Left renal pelvis (tissue), 4 donors: ENCODE measurements around the gene BHMT2. TPM values are rescaled to one million over a fixed set of nuclear protein-coding genes. Genes with fewer than 3 reads are reported as not detected.
A peak's percentile ranks its signal among the peaks of the same experiment; 100 is the strongest.

ENCODE experiments used
- DNase-seq, 4 donors: peaks; one replicate each; pipeline ENCODE4 v3.0.0-alpha.2; 2013; ENCODE audit warnings: low read depth in 4 of 4, low spot score in 3 of 4
- polyA plus RNA-seq, 4 donors: library from polyadenylated mRNA; unstranded; fragments of 120-200 nt; gene quantifications; one replicate each; pipeline ENCODE4 v1.2.1, GENCODE V29; 2013; ENCODE audit not compliant: insufficient read length in 4 of 4

Gene BHMT2, protein sequence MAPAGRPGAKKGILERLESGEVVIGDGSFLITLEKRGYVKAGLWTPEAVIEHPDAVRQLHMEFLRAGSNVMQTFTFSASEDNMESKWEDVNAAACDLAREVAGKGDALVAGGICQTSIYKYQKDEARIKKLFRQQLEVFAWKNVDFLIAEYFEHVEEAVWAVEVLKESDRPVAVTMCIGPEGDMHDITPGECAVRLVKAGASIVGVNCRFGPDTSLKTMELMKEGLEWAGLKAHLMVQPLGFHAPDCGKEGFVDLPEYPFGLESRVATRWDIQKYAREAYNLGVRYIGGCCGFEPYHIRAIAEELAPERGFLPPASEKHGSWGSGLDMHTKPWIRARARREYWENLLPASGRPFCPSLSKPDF
- 10 to 100 TPM in 3 of 4 donors, 1 to 10 TPM in 1; 5.2 to 57.7 (median 30.6) TPM for polyA plus RNA-seq

DNA sequence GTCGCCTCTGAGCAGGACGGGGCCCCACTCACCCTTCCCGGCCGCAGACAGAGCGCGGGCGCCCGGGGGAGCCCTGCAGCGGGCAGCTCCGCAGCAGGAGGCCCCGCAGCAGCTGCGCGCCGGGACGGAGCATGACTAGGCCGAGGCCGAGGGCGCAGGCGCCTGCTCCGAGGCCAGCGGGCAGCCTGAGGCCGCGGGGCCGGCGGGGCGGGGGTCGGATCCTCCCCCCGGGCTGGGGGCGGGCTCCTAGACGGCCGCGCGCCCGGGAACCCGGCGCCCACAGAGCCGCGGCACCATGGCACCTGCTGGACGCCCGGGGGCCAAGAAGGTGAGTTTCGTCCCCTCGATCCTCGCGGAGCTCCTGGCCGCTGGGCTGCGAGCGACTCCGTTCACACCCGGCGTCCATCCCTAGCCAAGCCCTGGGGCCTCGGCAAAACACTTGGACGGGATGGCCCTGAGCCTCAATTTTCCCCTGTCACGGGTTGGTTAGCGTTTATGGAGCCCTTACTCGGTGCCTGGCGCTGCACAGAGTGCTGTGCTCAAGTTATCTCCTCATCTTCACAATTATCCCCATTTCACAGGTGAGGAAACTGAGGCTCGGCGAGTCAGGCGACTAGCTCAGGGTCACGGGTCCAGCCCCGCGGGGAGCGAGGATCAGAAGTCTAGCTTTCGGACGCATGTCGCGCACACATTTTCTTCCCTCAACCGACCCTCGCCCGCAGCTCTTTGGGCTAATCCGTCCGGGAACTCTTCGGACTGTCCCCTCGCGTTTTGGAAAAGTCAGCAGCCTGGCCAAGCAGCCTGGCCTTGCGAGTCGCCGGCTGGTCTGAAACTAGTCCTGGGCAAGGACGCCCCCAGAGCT lies at the start of gene BHMT2, which contains the start of gene DMGDH:
Gene BHMT2, plus strand, starts transcription at position 280 of the 862 bp plus-strand sequence. Its CDS starts 16 bp downstream, at position 296.
Gene DMGDH, minus strand, starts transcription at position 187 of the 862 bp plus-strand sequence. Its CDS starts 54 bp downstream, at position 133.
- DNase-seq = peak in 1 of 4 donors; percentile 28

DNA sequence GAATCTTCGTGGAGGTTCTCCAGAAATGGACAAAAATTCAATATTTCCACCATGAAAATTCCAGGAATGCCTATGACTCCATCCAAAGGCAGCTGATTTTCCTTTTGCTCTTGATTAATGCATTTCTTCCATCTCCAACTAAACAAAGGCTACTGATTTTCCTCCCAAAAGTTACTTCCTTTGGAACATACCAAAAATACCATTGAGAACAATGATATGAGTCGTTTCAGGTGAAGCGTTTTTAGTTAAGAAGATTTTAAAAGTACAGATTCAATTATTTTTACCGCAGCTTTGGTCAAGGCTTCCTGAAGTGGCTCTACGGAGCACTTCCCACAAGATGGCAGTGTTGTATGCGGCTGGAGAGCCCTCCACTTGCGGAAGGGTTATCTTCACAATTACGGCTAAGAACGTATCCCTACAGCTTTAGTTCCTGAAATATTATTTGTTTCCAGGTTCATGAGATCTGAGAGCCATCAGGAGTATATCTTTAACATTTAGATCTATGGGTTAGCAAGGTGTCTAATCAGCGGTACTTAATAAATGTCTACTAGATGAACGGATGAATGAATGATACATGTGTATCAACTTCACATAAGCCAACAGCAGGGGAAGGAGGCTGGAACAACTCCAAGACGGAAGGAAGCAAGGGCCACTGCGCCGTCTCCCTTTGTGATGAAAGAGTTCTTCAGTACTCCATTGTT lies 48.6 kb upstream of the BHMT2 start:
- DNase-seq = peak in 3 of 4 donors; percentile 41 to 46 (median 42)

DNA sequence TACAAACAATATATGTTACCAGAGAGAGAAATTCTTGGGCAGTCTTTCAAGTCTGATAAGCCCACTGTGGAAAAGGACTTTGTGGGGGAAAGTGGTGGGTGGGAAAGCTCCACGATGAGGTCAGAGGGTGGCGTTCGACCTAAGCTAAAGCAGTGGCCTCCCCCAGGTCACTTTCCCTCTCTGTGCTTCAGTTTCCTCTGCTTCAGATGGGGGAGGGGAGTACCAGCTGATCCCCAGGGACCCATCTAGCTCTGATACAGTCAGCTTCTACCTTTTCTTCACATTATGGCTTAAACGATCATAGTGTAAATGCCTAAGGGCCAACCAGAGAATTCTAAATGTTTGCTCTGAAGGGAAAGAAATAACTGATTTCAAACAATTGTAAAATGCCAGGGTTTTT lies 47.8 kb upstream of the BHMT2 start:
- DNase-seq = no peak

DNA sequence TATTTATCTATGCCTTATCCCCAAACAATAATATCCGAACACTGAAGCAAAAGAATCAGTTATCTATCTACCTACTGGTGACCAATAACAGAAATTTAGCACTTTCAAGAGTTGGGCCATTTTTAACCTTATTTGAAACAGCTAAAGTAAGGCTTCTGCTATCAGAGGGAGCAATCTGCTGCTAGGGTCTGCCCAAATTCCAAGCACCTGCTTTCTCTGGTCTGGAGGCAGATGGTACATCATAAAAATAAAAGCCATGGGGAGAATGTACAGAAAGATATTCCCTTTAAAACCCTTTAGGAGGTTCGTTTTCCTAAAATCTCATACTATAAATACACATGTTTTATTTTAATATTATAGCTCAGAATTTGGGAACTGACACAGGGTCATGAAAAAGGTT lies 46.8 kb upstream of the BHMT2 start:
- DNase-seq = no peak

DNA sequence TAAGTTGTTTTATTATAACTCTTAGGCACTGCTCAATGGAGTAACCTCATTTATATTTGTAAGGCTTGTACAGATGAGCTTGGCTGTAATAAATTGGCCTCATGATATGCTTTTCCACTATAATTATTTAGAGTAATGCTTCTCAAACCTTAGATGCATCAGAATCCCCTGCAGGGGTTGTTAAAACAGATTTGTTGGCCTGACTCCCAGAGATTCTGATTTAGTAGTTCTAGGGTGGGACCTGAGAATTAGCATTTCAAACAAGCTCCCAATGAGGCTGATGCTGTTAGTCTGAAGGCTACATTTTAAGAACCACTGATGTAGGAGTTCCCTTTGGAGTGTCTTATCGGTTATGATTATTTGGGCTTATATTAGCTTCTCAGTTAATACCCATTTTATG lies 46.2 kb upstream of the BHMT2 start:
- no peak for DNase-seq

DNA sequence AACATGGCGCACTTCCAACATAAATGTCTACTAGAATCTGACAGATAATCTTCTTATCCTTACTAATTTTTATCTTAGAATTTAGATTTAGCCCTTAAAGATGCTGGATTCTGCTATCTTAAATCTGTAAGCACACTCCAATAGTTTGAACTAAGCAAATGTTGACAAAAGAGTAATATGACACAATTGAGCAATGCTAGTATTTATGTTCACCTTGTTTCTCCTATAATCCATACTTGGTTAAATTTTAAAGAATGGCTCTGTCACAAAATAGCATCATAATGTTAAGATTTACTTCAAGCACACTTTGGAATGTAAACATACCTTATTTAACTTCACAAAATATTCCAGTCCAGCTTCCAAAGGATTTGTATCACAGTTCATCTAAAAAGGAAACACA lies 45.6 kb upstream of the BHMT2 start:
- no peak for DNase-seq

DNA sequence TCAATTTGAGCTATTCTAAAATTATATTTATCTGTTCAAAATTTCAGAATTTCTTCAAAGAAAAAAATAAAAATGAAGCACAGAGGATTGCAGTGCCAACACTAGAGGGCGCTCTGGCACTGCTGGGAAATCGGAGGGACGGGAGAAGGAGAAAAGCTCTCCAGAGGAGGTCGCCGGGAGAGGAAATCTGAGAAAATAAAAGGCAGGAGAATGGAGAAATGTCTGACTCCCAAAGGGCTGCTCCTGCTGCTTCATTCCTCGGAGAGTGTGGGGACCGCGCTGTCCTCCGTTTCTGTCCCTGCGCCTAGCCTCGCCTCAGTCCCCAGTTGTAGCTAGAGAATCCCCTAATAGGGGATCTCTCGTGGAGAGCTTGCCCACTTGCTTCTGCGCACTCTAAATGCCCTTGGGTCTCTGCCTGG lies 44.5 kb upstream of the BHMT2 start:
- DNase-seq = peak; percentile 39 to 66 (median 52)

DNA sequence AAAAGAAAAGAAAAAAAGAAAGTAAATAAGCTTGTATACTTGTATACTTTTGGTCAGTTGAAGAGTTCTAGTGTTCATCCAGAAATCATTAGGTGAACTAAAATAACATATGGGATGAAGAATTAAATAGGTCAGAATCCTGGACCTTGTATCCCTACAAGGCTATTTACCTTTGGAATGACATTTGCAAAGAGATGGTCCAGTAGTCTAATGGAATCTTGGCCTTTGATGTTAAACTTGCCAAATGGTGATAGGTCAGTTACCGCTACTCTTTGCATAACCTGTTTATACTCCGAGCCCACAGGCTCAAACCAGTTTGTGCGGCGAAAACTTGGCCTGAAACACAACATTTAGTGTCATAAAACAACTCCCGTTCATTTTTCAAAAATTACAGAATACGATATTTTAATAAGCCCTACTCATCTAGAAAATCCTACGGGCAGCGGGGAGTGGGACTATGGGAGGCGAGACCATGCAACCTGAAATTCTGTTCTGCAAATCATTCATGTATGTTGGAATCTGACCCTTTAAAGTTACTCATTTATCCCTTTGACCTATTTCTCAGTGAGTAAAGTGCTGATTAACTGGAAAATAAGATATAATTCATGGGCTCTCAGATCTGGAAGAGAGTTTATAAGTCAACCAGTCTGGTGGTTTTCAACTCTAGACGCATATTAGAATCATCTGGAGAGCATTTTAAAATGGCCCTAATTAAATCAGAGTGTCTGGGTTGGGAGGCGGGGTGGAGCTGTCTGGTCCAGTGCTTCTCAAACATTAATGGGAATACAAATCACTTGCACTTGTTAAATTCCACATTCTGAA lies 38.7 kb upstream of the BHMT2 start:
- DNase-seq = peak; percentile 36 to 59 (median 46)

DNA sequence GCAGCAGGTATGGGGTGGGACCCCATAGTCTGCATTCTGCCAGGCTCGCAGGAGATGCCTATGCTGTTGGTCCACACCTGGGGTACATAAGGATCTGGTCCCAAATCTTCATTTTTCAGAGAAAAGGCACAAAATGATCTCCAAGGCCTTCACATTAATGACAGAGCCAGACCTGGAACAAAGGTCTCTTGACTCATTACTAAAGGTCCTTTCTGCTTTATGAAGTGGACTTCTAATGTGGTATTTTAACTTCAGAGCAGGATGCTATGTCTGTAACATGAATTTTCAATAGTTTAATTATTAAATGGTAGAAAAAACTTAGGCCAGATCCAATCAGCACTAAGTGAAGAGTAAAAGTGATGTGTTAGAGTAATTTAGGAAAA lies 38.1 kb upstream of the BHMT2 start:
- DNase-seq = peak in 1 of 4 donors; percentile 18

DNA sequence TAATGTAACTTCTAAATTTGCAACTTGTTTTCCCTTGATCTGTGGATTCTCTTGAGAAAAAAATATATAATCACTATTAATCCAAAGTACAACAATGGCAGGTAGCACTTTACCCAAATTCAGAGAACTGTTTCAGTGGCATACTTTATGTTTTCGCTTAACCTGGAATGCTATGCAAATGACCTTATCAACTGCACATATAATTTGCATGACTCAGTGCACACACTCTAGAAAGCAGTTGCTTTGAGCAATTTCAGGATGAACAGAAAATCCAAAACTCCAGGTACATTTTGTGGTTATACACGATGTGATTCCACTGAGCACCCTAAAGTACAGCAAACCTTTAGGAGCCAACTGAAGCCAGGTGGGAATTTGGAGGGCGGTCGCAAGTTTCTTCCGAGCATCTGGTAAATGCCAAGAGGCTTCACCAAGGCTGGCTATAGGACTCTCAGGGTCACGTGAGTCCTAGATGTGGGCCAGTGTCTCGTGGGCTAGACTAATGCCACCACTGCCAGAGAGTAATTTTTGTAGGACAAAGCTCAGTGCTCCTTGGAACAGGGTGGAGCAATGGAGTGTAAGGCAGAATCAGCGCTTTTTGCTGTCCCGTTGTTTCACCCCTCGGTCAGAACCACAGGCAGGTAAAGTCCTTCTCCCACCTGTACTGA lies 37.4 kb upstream of the BHMT2 start:
- no peak for DNase-seq

DNA sequence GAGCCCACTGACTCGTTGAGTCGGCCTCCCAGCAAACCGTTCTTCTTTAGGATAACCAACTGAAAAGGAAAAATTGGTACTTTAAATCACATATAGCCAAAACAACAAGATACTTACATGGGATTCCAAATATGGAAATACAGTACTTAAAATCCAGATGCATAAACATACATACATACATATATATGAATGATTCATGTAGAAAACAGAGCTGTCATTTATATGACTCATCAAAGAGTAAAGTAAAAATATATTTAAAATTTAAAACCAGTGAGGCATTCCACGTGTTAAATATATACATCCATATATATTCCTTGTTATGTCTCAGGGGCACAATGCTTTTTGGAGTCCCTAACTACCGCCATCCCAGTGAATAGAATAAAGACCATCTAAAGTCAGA lies 36.8 kb upstream of the BHMT2 start:
- no peak for DNase-seq

DNA sequence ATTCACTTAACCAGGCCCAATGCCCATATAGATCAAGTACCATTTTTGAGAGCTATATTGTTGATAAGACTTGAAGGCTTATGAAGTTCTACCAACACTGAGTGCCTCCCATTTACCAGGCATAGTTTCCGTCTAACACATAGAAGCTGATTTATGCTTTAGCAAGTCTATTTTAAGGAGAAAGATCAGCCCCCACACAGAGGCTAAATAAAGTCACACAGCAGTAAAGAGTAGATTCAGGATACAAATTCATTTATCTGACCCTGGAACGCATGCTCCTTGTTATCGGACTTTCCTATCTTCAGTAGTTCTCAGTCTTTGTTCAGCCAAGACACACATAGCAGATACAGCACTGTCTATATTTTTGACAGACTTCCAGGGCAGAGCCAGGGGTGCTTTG lies 34.3 kb upstream of the BHMT2 start:
- DNase-seq = no peak

DNA sequence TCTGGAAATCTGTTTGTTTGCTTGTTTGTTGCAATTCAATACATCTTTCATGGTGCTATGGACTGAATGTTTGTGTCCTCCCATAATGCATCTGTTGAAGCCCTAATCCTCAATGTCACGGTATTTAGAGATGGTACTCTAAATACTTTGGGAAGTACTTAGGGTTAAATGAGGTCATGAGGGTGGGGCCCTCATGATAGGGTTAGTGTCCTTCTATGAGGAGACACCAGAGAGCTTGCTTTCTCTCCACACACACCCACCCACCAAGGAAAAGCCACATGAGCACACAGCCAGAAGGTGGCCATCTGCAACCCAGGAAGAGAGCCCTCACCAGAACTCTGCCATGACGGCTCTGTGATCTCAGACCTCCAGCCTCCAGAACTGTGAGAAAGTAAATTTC lies 32.8 kb upstream of the BHMT2 start:
- no peak for DNase-seq

DNA sequence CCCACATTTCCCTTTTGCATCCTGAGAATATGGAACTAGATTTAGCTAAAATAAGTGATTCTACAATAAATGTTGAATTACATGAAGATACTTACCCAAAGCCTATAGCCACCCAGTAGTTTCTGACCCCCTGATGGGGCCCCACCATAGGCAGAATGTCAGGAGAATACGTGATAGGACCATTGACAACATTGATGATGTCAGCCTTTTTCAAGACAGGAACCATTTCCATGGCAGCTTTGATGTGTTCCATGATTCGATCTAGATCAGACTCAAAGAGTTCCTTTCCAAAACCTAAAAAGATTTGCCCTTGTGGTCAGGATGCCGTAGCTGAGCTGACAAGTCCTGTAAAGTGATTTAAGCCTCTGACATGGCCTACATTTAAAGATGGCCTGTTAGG lies 27.4 kb upstream of the BHMT2 start:
- DNase-seq = no peak

DNA sequence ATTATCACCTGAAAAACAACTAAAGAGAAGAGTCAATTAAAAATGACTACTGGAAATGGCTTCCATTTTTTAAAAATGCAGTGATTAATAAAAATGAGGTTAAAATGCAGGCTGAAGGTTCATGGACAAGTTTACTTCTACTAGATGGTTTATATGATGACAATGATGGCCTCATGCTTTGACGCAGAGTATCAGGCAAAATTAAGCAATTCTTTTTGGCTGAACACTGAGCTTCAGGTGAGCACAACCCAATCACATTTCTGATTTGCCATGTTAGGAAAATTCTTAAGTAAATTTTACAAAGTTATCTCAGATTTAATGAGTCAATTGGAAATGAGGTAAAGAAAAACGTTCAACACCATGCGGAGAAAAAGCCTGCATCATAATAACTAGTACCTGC lies 22.4 kb upstream of the BHMT2 start:
- DNase-seq = no peak

DNA sequence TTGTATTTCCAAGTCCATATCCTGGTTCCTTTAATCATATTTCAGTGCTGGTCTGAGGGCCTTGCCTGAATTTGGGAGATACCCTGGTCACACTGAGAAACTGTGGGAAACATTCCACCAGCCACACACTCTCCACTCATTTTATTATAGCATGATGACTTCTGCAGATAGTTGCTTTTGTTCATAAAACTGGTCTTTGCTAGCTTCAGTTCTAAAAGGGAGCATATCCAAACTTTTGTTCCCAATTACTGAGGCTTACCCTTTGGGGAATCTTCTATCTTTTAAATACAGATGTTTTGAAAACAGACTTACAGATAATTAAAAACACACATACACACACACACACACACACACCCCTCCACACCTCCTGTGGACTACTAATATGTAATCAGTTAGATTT lies 21.1 kb upstream of the BHMT2 start:
- DNase-seq = no peak

DNA sequence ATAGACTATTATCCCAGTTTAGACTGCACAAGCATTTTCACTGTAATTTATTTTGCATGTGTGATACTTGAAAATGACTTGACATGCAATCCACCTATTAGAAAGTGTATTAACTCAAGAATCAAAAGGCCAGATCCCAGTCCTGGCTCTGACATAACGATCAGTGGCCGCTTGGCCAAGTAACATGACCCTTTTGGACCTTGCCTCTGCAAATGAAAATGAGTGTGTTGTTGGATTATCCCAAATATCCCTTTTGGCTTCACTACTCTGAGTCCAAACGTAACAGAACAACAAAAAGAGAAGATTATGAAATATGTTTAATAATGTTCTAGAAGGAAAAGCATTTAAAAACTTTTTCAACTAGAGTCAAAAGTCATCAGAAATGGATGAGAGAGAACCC lies 19.1 kb upstream of the BHMT2 start:
- DNase-seq = no peak

DNA sequence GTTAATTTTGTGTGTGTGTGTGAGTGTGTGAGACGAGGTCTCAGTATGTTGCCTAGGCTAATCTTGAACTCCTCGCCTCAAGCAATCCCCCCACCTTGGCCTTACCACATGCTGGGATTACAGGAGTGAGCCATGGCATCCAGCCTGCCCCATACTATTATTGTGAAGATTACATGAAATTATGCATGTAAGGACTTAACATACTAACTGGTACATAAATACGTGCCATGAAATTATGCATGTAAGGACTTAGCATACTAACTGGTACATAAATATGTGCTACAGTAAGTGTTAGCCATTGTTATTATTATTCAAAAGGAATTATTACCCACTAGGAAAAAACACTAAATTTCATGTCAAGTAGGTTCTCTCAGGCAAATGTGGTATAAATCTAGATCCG lies 16.2 kb upstream of the BHMT2 start:
- DNase-seq = no peak

DNA sequence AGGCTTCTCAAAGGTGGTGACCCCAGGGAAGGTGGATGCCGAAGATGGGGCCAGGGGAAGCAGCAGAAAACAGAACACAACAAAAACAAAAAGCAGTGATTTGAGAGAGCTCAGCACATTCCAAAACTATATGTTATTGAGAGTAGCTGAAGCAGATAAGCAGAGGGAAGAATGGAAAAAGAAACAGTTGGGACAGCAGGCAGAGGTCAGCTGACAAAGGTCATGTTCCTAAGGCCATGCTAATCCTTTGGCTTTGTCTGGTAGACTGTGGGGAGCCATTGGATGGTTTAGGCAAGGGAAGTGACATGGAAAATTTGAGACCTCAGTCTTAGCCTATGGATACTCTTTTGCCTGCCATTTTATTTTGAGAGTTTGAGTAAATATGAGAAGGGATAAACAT lies 14.6 kb upstream of the BHMT2 start:
- no peak for DNase-seq

DNA sequence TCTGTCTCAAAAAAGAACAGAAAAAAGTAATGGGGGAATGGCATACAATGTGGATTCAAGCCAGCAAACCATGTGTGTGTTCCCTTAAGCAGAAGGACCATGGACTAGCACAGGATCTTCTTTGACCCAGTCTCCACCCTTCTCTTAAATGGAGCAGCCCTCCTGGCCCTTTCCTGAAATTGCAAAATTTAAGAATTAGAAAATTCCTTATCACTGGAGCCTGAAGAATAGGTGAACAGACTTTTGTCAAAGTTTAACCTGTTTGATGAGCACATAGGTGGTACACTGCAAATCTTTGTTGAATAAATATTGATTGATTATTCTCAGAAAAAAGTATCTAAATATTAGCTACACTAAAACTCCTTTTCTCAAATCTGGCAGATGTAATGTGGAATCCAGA lies 12.7 kb upstream of the BHMT2 start:
- DNase-seq = no peak
